Hepatocyte (in vitro differentiated cells): Measurements from ENCODE around the gene MSLN. TPM values are rescaled to one million over a fixed set of nuclear protein-coding genes. Genes with fewer than 3 reads are reported as not detected.
A peak's percentile ranks its signal among the peaks of the same experiment; 100 is the strongest.

Experiments used
- DNase-seq: peaks from one replicate; pipeline ENCODE4 v3.0.0-alpha.2; 2016; ENCODE audit warnings: low spot score
- H2AFZ ChIP-seq: fragments of 200-600 bp; sonication (generic); 2 replicates; pipeline ENCODE4 v1.6.0; 2016; ENCODE audit warnings: antibody characterized with exemption, mild to moderate bottlenecking
- H3K27ac ChIP-seq: fragments of 200-600 bp; sonication (generic); 2 replicates; pipeline ENCODE4 v1.5.1; 2016; ENCODE audit warnings: mild to moderate bottlenecking
- H3K27me3 ChIP-seq: fragments of 200-600 bp; sonication (generic); 2 replicates; pipeline ENCODE4 v1.6.1; 2016
- H3K36me3 ChIP-seq: fragments of 200-600 bp; sonication (generic); replicated peaks from 2 replicates; pipeline ENCODE4 v1.5.1; 2016; ENCODE audit warnings: low read depth; ENCODE audit not compliant: insufficient read depth
- H3K4me1 ChIP-seq: fragments of 200-600 bp; sonication (generic); 2 replicates; pipeline ENCODE4 v1.5.1; 2016; ENCODE audit warnings: mild to moderate bottlenecking, moderate library complexity; ENCODE audit not compliant: insufficient read depth
- H3K4me2 ChIP-seq: fragments of 200-600 bp; sonication (generic); 2 replicates; pipeline ENCODE4 v1.6.0; 2016
- H3K4me3 ChIP-seq: fragments of 200-600 bp; sonication (generic); 2 replicates; pipeline ENCODE4 v1.5.1; 2016; ENCODE audit warnings: mild to moderate bottlenecking
- H3K79me2 ChIP-seq: fragments of 200-600 bp; sonication (generic); 2 replicates; pipeline ENCODE4 v1.6.0; 2017; ENCODE audit warnings: mild to moderate bottlenecking
- H3K9me2 ChIP-seq: fragments of 200-600 bp; sonication (generic); replicated peaks from 2 replicates; pipeline ENCODE4 v1.6.0; 2017; ENCODE audit warnings: mild to moderate bottlenecking; ENCODE audit not compliant: insufficient read depth
- H3K9me3 ChIP-seq: fragments of 200-600 bp; sonication (generic); 2 replicates; pipeline ENCODE4 v1.5.1; 2016; ENCODE audit warnings: low read depth, mild to moderate bottlenecking
- H4K20me1 ChIP-seq: fragments of 200-600 bp; sonication (generic); 2 replicates; pipeline ENCODE4 v1.6.0; 2016; ENCODE audit warnings: mild to moderate bottlenecking; ENCODE audit not compliant: insufficient read depth, poor library complexity, severe bottlenecking
- EZH2 ChIP-seq: fragments of 200-600 bp; sonication (generic); IDR thresholded peaks from 2 replicates; pipeline ENCODE4 v1.6.1; 2016; ENCODE audit warnings: antibody characterized with exemption, mild to moderate bottlenecking, borderline replicate concordance
- EZH2phosphoT487 ChIP-seq: fragments of 200-600 bp; sonication (generic); IDR thresholded peaks from one replicate; pipeline ENCODE4 v1.6.1; 2018; ENCODE audit warnings: antibody characterized with exemption, mild to moderate bottlenecking, low read depth, moderate library complexity; ENCODE audit not compliant: unreplicated experiment, severe bottlenecking
- WGBS: methylation state at CpG from one replicate; pipeline ENCODE4 v1.1.6; 2016; ENCODE audit warnings: low lambda C conversion rate; ENCODE audit errors: missing lambda C conversion rate; 5-methylcytosine and 5-hydroxymethylcytosine counted together
- polyA plus RNA-seq: library from polyadenylated mRNA; unstranded; fragments of >200 nt; fragmentation: Nextera tagmentation; extraction: Ambion mirVana; gene quantifications from 2 replicates; pipeline ENCODE4 v1.2.1, GENCODE V29; 2016
- total RNA-seq: library from RNA; depleted of rRNA; stranded (reverse); fragments of >200 nt; gene quantifications from 2 replicates; pipeline ENCODE4 v1.2.3, GENCODE V29; 2014
- TF ChIP-seq, protein P1 (sequence below): fragments of 200-600 bp; sonication (generic); IDR thresholded peaks from 2 replicates; pipeline ENCODE4 v1.5.1; 2016; ENCODE audit warnings: antibody characterized with exemption, mild to moderate bottlenecking; ENCODE audit not compliant: poor library complexity

The MSLN gene
- total and polyA plus RNA-seq, 2 experiments from 2014 or later, result 2.4 to 8.0 TPM

DNA sequence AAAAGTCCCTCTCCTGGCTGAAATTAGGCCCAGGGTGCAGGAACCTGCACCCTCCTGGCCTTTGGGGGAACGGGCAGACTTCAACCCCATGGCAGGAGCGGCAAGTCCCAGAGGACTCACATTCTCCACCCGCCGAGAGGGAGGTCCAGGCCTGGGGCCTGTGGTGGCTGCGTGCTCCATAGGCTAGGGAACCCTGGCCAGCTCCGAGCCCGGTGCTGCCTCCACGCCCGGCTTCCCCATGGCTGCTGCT lies 34.4 kb upstream of the MSLN start:
- H3K9me3 ChIP-seq, result no peaks in the 10 kb centered on the region
- H3K36me3 ChIP-seq, result no peaks in the 10 kb centered on the region
- H4K20me1 ChIP-seq, result peaks cover 6% of the 10 kb centered on the region
- H3K9me2 ChIP-seq, result no peaks in the 10 kb centered on the region
- no peak for DNase-seq
- no peaks in the 10 kb centered on the region for H3K79me2 ChIP-seq
- TF ChIP-seq EZH2 (no peak), EZH2phosphoT487 (no peak)
- TF ChIP-seq, protein P1, sequence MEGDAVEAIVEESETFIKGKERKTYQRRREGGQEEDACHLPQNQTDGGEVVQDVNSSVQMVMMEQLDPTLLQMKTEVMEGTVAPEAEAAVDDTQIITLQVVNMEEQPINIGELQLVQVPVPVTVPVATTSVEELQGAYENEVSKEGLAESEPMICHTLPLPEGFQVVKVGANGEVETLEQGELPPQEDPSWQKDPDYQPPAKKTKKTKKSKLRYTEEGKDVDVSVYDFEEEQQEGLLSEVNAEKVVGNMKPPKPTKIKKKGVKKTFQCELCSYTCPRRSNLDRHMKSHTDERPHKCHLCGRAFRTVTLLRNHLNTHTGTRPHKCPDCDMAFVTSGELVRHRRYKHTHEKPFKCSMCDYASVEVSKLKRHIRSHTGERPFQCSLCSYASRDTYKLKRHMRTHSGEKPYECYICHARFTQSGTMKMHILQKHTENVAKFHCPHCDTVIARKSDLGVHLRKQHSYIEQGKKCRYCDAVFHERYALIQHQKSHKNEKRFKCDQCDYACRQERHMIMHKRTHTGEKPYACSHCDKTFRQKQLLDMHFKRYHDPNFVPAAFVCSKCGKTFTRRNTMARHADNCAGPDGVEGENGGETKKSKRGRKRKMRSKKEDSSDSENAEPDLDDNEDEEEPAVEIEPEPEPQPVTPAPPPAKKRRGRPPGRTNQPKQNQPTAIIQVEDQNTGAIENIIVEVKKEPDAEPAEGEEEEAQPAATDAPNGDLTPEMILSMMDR, result no peak
- H2AFZ ChIP-seq, result no peak overlapping the region
- 24% methylated on average over 9 of the region's 9 CpGs for WGBS
- peaks cover 7% of the 10 kb centered on the region for H3K27me3 ChIP-seq
- H3K4me2 ChIP-seq, result peak overlapping the region; percentile 99
- H3K4me1 ChIP-seq, result peaks cover 23% of the 10 kb centered on the region
- no peak overlapping the region for H3K4me3 ChIP-seq
- no peak overlapping the region for H3K27ac ChIP-seq

DNA sequence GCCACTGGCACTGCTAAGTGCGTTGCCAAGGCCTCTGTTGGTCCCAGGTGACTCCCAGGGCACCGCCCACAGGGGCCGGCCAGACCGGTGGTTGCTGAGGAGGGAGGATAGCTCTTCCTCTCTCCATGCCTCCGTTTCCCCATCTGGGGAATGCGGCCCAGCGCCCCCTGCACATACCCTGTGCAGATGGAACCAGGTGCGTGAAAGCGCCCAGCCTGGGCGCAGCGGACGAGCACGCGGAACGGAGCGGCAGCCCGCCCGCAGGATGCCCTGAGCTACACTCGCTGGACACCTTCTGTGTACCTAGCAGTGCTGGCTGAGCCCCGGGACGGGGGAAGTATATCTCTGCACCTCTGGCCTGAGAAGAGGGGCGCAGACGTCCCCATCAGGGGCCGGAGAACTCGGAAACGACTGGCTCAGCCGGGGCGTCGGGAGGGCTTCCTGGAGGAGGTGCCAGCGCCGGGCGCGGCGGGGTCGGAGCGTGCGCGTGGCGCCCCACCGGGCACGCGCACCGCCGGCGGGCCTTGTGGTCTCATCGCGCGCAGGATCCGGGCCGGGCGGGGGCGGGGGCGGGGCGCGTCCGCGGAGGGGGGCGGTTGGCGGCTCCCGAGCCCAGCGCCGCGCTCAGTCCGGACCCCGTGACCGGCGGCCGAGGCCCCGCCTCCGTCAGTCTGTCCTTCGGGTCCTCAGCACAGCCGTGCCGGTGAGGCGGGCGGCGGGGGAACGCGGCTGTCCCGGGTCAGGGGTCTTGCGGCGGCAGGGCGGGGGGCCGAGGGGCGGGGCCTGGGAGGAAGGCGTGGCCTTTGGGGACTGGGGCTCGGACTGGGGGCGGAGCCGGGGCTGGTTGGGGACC lies 33.9 kb upstream of the MSLN start, which contains the start of the genes CCDC78 and HAGHL:
CCDC78 (minus strand) TSS at position 6 of the 853 bp plus-strand sequence. CDS start 76 bp downstream, outside the sequence.
HAGHL (plus strand) TSS at position 669 of the 853 bp plus-strand sequence. CDS start 404 bp downstream, outside the sequence.
- WGBS, result 5% methylated on average over 31 of the region's 88 CpGs
- Histone ChIP-seq H3K36me3 (no peaks in the 10 kb centered on the region), H3K27ac (no peak within 1 kb of the TSS), H3K9me3 (no peaks in the 10 kb centered on the region), H3K4me2 (peak within 1 kb of the TSS; percentile 99), H3K27me3 (peaks cover 7% of the 10 kb centered on the region), H2AFZ (peak within 1 kb of the TSS; percentile 45), H3K4me1 (peaks cover 20% of the 10 kb centered on the region), H4K20me1 (peaks cover 5% of the 10 kb centered on the region), H3K4me3 (peak within 1 kb of the TSS; percentile 38), H3K79me2 (no peaks in the 10 kb centered on the region), H3K9me2 (no peaks in the 10 kb centered on the region)
- TF ChIP-seq EZH2, result no peak
- TF ChIP-seq EZH2phosphoT487, result no peak
- TF ChIP-seq, protein P1, result no peak
- DNase-seq, result peak; percentile 74

DNA sequence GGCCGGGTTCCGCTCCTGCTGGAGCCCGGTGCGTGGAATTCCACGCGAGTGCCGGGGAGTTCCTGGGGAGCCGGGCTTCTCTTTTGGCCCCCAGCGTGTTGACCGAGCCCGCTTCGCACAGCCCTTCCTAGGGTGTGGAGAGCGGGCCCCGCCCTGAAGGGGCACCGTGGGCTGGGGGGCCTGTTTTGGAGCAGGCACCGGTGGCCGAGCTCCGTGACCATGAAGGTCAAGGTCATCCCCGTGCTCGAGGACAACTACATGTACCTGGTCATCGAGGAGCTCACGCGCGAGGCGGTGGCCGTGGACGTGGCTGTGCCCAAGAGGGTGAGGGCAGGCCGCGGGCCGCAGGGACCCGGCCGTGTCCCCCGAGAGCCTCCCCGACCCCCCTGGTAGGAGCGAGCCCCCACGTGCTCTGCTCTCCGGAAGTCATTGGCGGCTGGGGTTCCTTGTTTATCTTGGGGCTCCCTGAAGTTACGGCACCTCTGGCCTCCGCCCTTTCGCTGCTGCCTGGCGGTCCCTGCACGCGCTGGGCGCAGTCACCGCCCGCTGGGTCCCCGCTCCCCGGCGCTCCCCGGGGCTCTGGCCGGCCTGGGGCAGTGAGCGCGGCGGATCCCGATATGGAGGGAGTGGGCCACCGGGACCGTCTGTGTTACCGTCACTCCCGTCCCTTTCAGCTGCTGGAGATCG lies 33.1 kb upstream of the MSLN start:
- Histone ChIP-seq H3K36me3 (no peaks in the 10 kb centered on the region), H3K27ac (no peak overlapping the region), H3K9me3 (no peaks in the 10 kb centered on the region), H4K20me1 (no peaks in the 10 kb centered on the region), H2AFZ (peak overlapping the region; percentile 45), H3K9me2 (no peaks in the 10 kb centered on the region), H3K4me3 (peak overlapping the region; percentile 38), H3K4me1 (peaks cover 17% of the 10 kb centered on the region), H3K79me2 (no peaks in the 10 kb centered on the region), H3K27me3 (peaks cover 7% of the 10 kb centered on the region), H3K4me2 (peak overlapping the region; percentile 99)
- no peak for TF ChIP-seq EZH2phosphoT487
- TF ChIP-seq, protein P1, result no peak
- no peak for TF ChIP-seq EZH2
- 0% methylated on average over 28 of the region's 61 CpGs for WGBS
- no peak for DNase-seq
